ENCODE measurements around the gene SRXN1. TPM values are rescaled to one million over a fixed set of nuclear protein-coding genes. Genes with fewer than 3 reads are reported as not detected.
A peak's percentile ranks its signal among the peaks of the same experiment; 100 is the strongest.

SRXN1 gene
- total RNA-seq, 2 experiments from 2014 or later: 16.9 to 17.1 TPM

- ChIA-PET POLR2A (no interaction called here), CTCF (no interaction called here)
- H3K4me3 Mint-ChIP-seq: no peak overlapping the region
- no peak for DNase-seq
- H3K27ac Mint-ChIP-seq: peak overlapping the region; percentile 29
- H3K27me3 Mint-ChIP-seq: peaks cover 61% of the 10 kb centered on the region
- peaks cover 5% of the 10 kb centered on the region for H3K4me1 Mint-ChIP-seq
- H3K9me3 Mint-ChIP-seq: no peaks in the 10 kb centered on the region
- no peaks in the 10 kb centered on the region for H3K36me3 Mint-ChIP-seq (ENCODE audit: low read depth)
Measured at GRCh38 chr20:661474-662270, 8.7 kb upstream of the SRXN1 start.

GRCh38 chr20:658731-659291 lies 5.8 kb upstream of the SRXN1 start:
- ChIA-PET CTCF (no interaction called here), POLR2A (no interaction called here)
- Mint-ChIP-seq H3K4me1 (peaks cover 5% of the 10 kb centered on the region), H3K27me3 (peaks cover 53% of the 10 kb centered on the region), H3K9me3 (no peaks in the 10 kb centered on the region), H3K36me3 (ENCODE audit: low read depth) (no peaks in the 10 kb centered on the region), H3K27ac (no peak overlapping the region), H3K4me3 (no peak overlapping the region)
- DNase-seq: no peak

DNA sequence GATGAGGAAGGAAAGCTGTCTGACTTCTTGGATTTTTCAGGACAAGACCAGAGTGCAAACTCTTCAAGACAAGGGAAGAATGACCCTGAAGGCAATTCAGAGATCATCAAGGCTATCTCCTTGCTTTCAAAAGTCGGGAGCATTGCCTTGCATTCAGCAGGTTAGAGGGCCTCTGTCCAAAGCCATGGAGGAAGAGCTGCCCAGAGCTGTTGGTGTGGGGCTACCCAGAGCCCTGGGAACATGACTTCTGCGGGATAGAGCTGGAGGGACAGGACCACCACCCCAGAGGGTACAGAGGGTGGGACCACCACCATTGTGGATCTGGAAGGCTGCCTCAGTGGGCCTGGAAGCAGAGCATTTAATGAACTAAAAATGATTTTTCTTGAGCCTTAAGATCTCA lies 5.2 kb upstream of the SRXN1 start:
- peaks cover 50% of the 10 kb centered on the region for H3K27me3 Mint-ChIP-seq
- H3K4me3 Mint-ChIP-seq: no peak overlapping the region
- H3K9me3 Mint-ChIP-seq: no peaks in the 10 kb centered on the region
- H3K36me3 Mint-ChIP-seq (ENCODE audit: low read depth): no peaks in the 10 kb centered on the region
- CTCF ChIA-PET: interaction anchor here (1.0 to 2.4 kb wide), 2 partner anchors 9 to 13 kb away, joined by 4 to 11 read pairs; no protein-coding TSS in a partner anchor
- POLR2A ChIA-PET: no interaction called here
- H3K4me1 Mint-ChIP-seq: peaks cover 7% of the 10 kb centered on the region
- DNase-seq: no peak
- H3K27ac Mint-ChIP-seq: no peak overlapping the region

- ChIA-PET CTCF (interaction anchor here (0.6 to 2.4 kb wide), 3 partner anchors 11 to 151 kb away, joined by 3 to 11 read pairs (median 6); no protein-coding TSS in a partner anchor), POLR2A (no interaction called here)
- Mint-ChIP-seq H3K4me1 (peaks cover 18% of the 10 kb centered on the region), H3K9me3 (no peaks in the 10 kb centered on the region), H3K27ac (no peak overlapping the region), H3K4me3 (no peak overlapping the region), H3K36me3 (ENCODE audit: low read depth) (no peaks in the 10 kb centered on the region), H3K27me3 (peaks cover 34% of the 10 kb centered on the region)
- DNase-seq: no peak
Measured at GRCh38 chr20:655726-656624, 3.0 kb upstream of the SRXN1 start.

DNA sequence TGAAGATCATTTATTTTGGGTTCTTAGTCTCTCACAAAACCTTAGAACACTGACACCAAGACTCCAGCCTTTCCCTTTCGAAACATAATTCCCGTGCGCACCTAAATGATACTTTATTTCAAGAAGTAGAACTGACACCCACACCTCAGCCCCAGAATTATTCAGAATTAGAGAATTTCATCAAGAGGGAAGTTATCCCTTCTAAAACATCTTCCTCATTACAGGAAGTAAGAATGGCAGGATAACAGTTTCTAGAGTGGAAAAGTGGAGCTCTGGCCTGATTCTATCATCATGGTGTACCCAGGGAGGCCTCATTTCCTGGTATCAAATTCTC lies 1.4 kb upstream of the SRXN1 start:
- Mint-ChIP-seq H3K36me3 (ENCODE audit: low read depth) (peaks cover 7% of the 10 kb centered on the region), H3K9me3 (no peaks in the 10 kb centered on the region), H3K27ac (no peak overlapping the region), H3K4me1 (peaks cover 25% of the 10 kb centered on the region), H3K4me3 (peak overlapping the region; percentile 73), H3K27me3 (peaks cover 27% of the 10 kb centered on the region)
- POLR2A ChIA-PET: no interaction called here
- CTCF ChIA-PET: interaction anchor here (1.5 kb wide), 1 partner anchor 8 kb away, joined by 4 read pairs; no protein-coding TSS in a partner anchor
- DNase-seq: no peak

GRCh38 chr20:653590-654416 lies 803 bp upstream of the SRXN1 start:
- H3K27me3 Mint-ChIP-seq: peaks cover 26% of the 10 kb centered on the region
- H3K4me1 Mint-ChIP-seq: peaks cover 25% of the 10 kb centered on the region
- peak overlapping the region; percentile 73 for H3K4me3 Mint-ChIP-seq
- DNase-seq: no peak
- CTCF ChIA-PET: interaction anchor here (1.5 kb wide), 1 partner anchor 8 kb away, joined by 4 read pairs; no protein-coding TSS in a partner anchor
- peaks cover 13% of the 10 kb centered on the region for H3K36me3 Mint-ChIP-seq (ENCODE audit: low read depth)
- H3K9me3 Mint-ChIP-seq: no peaks in the 10 kb centered on the region
- peak overlapping the region; percentile 29 for H3K27ac Mint-ChIP-seq
- POLR2A ChIA-PET: no interaction called here

DNA sequence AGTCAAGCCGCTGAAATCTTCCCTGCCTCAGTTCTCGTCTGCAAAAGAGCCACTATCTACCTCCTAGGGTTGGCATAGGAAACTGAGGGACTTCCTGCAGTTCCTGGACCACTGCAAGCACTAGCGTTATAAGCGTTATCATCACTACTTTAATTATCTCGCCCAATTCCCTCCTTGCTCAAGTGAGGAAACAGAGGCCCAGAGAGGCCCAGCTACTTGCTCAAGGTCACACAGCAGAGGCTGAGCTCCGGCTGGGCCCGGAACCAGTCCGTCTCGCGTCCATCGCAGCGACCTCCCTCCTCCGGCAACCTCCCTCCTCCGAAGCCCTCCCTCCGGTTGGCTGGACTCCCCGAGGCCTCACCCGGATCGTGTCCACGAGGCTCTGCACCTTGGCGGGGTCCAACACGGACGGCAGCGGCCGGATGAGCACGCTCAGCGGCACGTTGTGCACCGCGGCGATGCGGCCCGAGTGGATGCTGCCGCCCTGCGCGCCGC lies 338 bp downstream of the SRXN1 start:
- Mint-ChIP-seq H3K27me3 (peaks cover 15% of the 10 kb centered on the region), H3K4me1 (peaks cover 25% of the 10 kb centered on the region), H3K27ac (peak overlapping the region; percentile 67), H3K4me3 (peak overlapping the region; percentile 81), H3K36me3 (ENCODE audit: low read depth) (peaks cover 24% of the 10 kb centered on the region), H3K9me3 (no peaks in the 10 kb centered on the region)
- CTCF ChIA-PET: interaction anchor here (1.2 to 2.1 kb wide), 3 partner anchors 9 to 15 kb away, joined by 3 to 7 read pairs (median 7); no protein-coding TSS in a partner anchor
- POLR2A ChIA-PET: interaction anchor here (0.7 to 0.9 kb wide), 2 partner anchors 110 to 354 kb away, joined by 3 read pairs; no protein-coding TSS in a partner anchor
- peak; percentile 34 for DNase-seq

DNA sequence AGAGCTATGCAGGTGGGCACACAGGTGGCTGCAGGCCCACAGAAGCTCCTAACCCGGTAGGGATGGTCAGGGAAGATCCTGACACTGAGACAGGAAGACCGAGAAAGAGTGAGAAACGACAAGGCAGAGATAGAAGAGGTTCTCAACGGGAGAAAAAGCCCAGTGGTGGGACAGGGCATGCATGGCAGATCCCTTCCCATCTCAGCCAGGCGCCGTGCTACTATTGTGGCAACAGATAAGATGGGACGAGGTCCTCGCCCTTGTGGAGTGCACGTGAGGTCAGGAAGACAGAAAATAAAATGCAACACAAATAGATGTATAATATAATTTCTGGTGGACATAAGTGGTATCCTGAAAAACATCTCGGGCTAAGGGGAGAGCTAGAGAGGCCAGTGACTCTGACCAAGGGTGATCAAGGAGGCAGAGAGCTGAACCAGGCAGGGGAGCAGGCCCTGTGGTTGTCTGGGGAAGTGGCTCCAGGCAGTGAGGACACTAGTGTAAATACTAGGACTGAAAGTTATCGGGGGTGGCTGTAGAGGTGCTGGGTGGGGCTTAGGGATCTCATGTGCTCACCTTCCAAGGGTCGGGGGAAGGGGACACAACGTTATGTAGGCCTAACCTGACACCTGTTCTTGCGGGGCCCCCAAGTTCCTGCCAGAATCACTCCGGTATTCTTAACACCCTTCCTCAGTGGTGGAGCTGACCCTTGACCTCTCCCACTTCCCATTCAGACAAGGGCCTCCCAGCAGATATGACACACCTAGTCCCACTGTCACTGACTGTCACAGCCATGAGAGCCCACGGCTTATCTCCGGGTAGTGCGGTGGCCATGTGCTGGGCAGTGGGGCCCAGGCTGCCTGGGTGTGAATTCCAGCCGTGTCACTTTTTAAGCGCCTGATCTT lies 1.0 kb downstream of the SRXN1 start:
- Mint-ChIP-seq H3K4me1 (peaks cover 25% of the 10 kb centered on the region), H3K27ac (peak overlapping the region; percentile 67), H3K27me3 (peaks cover 11% of the 10 kb centered on the region), H3K9me3 (no peaks in the 10 kb centered on the region), H3K36me3 (ENCODE audit: low read depth) (peaks cover 29% of the 10 kb centered on the region), H3K4me3 (peak overlapping the region; percentile 81)
- ChIA-PET CTCF (interaction anchor here (1.2 to 2.1 kb wide), 3 partner anchors 8 to 15 kb away, joined by 3 to 7 read pairs (median 7); no protein-coding TSS in a partner anchor), POLR2A (interaction anchor here (0.9 kb wide), 1 partner anchor 354 kb away, joined by 3 read pairs; no protein-coding TSS in a partner anchor)
- no peak for DNase-seq

DNA sequence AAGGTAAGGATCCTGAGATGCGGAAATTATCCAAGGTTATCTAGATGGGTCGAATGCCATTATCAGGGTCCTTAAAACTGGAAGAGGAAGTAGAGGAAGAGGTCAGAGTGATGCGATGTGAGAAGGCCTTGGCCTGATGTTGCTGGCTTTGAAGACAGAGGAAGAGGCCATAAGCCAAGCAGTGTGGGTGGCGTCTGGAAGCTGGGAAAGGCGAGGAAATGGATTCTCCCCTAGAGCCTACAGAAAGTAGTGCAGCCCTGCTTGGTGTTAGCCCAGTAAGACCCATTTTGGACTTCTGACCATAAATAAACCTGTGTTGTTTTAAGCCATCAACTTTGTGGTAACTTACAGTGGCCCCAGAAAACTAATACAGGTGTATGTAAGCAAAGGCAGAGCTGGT lies 2.0 kb downstream of the SRXN1 start:
- Mint-ChIP-seq H3K36me3 (ENCODE audit: low read depth) (peaks cover 33% of the 10 kb centered on the region), H3K9me3 (no peaks in the 10 kb centered on the region), H3K4me1 (peaks cover 26% of the 10 kb centered on the region), H3K27ac (no peak overlapping the region), H3K4me3 (peak overlapping the region; percentile 81), H3K27me3 (peaks cover 7% of the 10 kb centered on the region)
- CTCF ChIA-PET: interaction anchor here (2.1 kb wide), 1 partner anchor 14 kb away, joined by 7 read pairs; no protein-coding TSS in a partner anchor
- no peak for DNase-seq
- POLR2A ChIA-PET: no interaction called here

DNA sequence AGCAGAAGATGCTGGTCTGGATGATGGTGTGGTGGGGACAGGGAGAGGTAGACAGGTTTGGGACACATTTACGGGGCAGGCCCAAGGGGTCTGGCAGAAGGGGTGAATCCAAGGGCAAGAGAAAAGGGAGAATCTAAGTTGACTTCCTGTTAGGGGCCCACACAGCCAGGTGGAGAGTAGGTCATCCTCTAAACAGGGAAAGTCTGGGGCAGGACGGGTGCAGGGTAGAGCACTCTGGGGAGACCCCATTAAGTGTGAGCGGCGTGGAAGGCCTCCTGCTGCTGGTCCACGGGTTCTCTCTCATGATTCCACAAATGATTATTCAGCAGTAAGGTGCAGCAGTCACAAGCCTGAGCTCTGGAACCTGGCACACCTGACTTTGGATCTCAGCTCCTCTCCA lies 2.7 kb downstream of the SRXN1 start:
- H3K27ac Mint-ChIP-seq: peak overlapping the region; percentile 1
- POLR2A ChIA-PET: no interaction called here
- no peak overlapping the region for H3K4me3 Mint-ChIP-seq
- peaks cover 33% of the 10 kb centered on the region for H3K4me1 Mint-ChIP-seq
- H3K27me3 Mint-ChIP-seq: peaks cover 2% of the 10 kb centered on the region
- CTCF ChIA-PET: no interaction called here
- no peaks in the 10 kb centered on the region for H3K9me3 Mint-ChIP-seq
- H3K36me3 Mint-ChIP-seq (ENCODE audit: low read depth): peaks cover 33% of the 10 kb centered on the region
- DNase-seq: no peak

GRCh38 chr20:647479-648019 lies 5.5 kb downstream of the SRXN1 start:
- DNase-seq: no peak
- CTCF ChIA-PET: interaction anchor here (1.0 to 3.4 kb wide), 4 partner anchors 18 to 22 kb away, joined by 3 to 31 read pairs (median 5); no protein-coding TSS in a partner anchor
- H3K9me3 Mint-ChIP-seq: no peaks in the 10 kb centered on the region
- no peak overlapping the region for H3K4me3 Mint-ChIP-seq
- H3K36me3 Mint-ChIP-seq (ENCODE audit: low read depth): peaks cover 33% of the 10 kb centered on the region
- H3K27me3 Mint-ChIP-seq: peaks cover 7% of the 10 kb centered on the region
- H3K4me1 Mint-ChIP-seq: peaks cover 34% of the 10 kb centered on the region
- POLR2A ChIA-PET: interaction anchor here (2.3 kb wide), 1 partner anchor 104 kb away, joined by 6 read pairs; the partner anchor contains the start of gene CSNK2A1
- H3K27ac Mint-ChIP-seq: no peak overlapping the region

All from activated CD4-positive, alpha-beta memory T cell treated with anti-CD3 and anti-CD28 coated beads, Interleukin-2, amount 10 ng/mL, durations not matched to agents 7 days and 5 days (primary cell).